HuH-7 (cell line): ENCODE results near the gene ABL1.

ENCODE experiments used
- DNase-seq: peaks from one replicate; pipeline ENCODE4 v3.0.0; 2011; ENCODE audit warnings: low spot score

ABL1 gene

GRCh38 chr9:130891688-130892476 lies 56.8 kb downstream of the ABL1 start:
- DNase-seq, result no peak

- no peak for DNase-seq
Observed at GRCh38 chr9:130892477-130893304, 57.6 kb downstream of the ABL1 start.

GRCh38 chr9:130893341-130894101 lies 58.5 kb downstream of the ABL1 start:
- no peak for DNase-seq

DNA sequence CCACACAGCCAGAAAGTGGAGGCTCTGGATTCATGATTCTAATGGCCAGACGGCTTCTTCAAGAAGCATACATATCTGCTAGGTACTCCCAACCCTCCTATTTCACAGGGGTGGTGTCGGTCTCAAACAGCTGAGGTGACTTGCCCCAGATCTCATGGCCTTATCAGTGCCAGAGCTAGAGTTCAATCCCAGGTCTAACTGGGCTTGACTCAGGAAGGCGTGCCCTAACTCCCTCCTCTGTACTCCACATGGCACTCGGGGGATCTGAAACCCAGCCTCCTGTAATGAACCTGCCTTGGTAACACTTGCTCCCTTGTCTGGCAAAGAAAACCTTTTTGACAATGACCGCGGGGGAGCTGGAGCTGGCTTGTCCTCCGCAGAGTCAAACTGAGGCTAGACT lies 59.5 kb downstream of the ABL1 start:
- DNase-seq, result no peak

DNA sequence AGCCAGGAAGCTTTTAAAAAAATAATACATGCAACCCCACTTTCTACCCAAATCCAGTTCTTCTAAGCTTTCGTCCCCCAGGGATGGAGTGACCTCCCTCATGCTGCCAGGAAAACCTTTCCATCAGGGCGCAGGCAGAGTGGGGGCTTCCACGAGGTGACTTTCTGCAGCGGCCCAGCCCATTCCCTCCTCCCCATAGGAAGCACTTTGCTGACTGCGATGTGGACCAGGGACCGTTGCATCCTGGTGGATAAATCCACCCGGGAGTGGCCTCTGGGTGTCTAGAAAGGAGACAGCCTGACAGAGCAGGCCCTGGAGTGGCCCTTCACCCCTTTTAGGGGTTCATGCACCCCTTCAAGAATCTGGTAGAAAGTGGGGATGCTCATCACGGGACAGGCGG lies 60.0 kb downstream of the ABL1 start:
- DNase-seq, result no peak

DNA sequence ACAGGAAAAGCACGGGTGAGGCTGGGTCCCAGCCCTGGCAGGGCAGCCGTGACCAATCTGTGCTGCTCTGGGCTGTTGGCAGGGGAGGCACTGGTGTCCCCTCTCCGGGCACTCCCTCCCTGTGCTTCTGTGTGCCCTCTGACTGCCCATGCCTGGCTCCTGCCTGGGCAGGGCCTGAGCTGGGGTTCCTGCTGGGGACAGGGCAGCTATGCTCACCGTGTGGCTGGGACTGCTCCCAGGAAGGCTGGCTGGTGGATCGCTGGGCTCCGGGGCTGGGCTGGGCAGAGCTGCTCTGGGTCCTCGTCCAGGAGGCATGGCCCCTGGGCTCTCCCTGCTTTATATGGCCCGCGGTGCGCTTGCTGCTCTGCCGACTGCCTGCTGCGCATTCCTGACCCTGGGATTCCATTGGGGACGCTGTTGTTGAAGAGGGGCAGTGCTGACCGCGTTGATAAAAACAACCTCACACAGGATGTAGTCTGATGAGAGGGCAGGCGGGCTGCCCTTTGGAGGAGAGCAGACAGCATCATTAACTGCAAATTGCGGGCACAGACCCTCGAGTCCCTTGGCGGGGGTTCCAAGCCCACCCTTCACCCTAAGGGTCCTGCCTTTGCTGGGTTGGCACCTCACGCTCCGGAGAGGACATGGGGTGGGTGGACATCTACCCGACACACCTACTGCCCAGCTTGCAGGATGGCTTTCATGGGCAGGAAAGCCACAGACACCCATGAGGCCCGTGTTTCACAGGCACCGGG lies 60.6 kb downstream of the ABL1 start:
- no peak for DNase-seq

DNA sequence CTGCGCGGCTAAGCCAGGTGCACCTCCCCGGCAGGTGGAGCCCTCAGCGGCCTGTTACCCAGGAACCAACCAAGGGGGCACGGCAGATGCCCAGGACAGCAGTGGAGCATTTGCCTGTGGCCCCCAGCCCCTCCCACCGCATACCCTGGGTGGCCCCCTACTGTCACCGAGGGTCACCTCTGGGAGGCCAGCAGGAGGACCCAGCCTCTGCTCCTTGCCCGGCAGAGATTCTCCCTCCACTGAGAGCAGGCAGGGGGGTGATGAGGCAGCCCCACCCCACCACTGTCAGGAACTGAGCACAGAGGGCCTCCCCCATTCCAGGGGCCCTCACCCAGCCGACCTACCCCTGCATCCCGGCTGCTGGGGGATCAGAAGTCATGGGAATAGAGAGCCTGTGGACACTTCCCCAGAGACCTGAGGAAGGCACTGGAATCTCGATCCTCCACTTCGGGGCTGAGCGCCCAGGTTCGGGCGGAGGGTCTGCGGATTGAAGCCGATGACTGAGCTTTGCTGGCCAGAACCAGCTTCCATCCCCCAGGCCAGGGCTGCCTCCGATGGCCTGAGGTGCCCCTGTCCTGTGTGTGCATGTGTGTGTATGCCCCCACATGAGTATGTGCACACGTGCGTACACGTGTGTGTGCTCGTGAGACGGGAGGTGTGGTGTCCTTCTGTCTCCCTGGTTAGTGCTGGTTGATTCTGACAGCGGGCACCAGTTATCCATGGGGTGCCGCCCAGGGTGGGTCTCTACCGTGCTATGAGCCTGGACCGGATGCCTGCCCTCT lies 61.4 kb downstream of the ABL1 start, which contains the start of gene QRFP:
Gene QRFP, minus strand, starts transcription at position 580 of the 782 bp plus-strand sequence. CDS start 2,974 bp downstream, outside the sequence.
- no peak for DNase-seq

DNA sequence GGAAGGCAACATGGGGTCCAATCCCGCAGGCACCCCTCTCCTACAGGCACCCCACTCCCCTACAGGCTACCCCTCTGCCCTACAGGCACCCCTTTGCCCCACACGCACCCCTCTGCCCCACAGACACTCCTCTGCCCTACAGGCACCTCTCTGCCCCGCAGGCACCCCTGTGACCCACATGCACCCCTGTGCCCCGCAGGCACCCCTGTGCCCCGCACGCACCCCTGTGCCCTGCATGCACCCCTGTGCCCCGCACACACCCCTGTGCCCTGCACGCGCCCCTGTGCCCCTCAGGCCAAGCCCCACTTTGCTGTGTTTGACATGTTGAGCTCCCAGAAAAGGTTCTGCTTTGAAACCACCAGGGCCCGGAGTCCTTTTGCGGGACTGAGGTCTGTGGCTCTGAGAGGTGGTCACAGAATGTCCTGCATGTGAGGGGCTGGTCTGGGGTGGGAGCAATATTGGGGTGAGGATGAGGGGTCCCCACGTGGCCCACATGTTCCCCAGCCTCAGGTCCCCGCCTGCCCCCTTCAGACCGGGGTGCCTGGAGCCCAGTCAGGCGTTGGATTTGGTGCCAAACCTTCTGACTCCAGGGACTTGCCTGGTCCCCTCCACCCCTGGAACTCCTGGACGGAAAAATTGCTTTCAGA lies 62.2 kb downstream of the ABL1 start:
- no peak for DNase-seq

GRCh38 chr9:130897848-130898551 lies 62.9 kb downstream of the ABL1 start:
- no peak for DNase-seq

- no peak for DNase-seq
Observed at GRCh38 chr9:130898552-130898852, 63.4 kb downstream of the ABL1 start.

DNA sequence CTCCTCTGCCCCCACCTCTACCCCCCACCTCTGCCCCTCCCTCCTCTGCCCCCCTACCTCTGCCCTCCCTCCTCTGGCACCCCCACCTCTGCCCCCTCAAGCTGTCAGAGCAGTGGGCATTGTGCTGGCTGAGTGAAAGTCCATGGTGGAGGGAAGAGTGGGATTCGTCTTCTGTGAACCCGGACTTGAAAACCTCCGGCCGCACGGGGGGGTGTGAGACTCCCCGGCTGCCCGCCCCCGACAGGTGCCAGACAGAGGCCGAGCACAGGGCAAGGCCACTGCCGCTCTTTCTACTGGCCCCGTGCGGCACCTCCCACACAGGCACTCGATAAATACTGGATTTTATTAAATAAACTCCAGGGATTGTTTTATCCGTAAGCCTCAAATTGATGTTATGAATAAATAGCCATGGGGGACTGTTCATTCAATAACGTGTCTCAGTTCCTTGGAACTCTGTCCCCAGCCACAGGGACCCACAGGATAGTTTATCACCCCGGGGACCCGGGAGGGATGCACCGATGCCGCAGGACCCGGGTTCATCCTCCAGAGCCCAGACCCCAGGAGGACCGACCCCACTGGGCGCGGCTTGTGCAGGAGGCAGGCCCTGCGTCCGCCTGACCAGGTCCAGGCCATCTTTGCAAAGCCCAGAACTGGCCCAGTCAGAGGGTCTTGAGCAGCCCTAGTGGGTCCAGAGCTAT lies 64.1 kb downstream of the ABL1 start:
- no peak for DNase-seq

DNA sequence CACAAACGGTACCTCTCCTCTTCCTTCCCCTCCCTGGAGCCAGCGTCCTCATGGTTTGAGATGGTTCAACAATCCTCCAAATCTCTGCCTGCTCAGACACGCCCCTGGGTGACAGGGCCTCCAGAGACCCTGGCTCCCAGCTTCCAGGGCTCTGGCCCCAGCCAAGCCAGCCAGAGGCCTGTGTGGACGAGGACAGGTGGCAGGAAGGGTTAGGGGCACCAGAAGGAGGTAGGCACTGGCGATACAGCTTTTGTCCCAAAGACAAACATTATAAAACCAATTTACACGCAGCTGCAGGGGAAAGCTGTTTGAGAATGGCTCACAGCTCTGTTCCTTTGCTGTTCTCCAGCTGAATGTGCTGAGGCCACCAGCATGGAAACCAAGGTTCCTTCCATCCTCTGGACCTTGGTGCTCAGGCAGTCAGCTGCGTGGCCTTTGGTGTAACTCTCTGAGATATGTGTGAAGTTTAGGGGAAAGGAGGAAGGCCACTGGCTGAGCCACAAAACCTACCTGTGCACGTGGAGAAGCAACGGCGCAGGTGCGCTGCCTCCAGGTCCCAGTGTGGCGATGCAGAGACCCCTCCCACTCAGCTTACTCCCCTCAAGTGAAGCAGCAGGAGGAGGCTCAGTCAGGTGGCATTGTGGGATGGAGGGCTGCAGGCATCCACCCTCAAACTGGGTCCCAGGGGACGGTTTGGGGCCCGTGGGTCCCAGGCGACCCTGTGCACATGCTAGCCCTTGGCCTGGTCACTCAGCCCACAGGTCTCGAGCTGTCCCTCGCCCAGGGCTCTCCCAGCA lies 65.8 kb downstream of the ABL1 start:
- DNase-seq, result no peak

- DNase-seq, result no peak
Observed at GRCh38 chr9:130901498-130902203, 66.6 kb downstream of the ABL1 start.

GRCh38 chr9:130902204-130903185 lies 67.4 kb downstream of the ABL1 start:
- no peak for DNase-seq

- no peak for DNase-seq
Observed at GRCh38 chr9:130903194-130904069, 68.4 kb downstream of the ABL1 start.
